ENCODE measurements around the gene TECPR2.

Gene TECPR2

GRCh38 chr14:102450206-102451063 is 87.7 kb downstream of the TECPR2 start:
- H3K9me3 ChIP-seq (ENCODE audit: insufficient read depth, low read depth, low read length): peaks cover 2% of the 10 kb centered on the region
- DNase-seq: no peak
- H3K9ac ChIP-seq (ENCODE audit: low read length): no peak overlapping the region

GRCh38 chr14:102451064-102451352 is 88.3 kb downstream of the TECPR2 start:
- no peak overlapping the region for H4K8ac ChIP-seq (ENCODE audit: low read depth, low read length)
- H3K4ac ChIP-seq (ENCODE audit: low read depth, low read length): no peak overlapping the region
- no peak overlapping the region for H3K4me3 ChIP-seq (ENCODE audit: low read depth, low read length)
- no peak overlapping the region for H3K4me2 ChIP-seq (ENCODE audit: low read length)
- no peak overlapping the region for H3K18ac ChIP-seq (ENCODE audit: low read length)
- no peak overlapping the region for H4K91ac ChIP-seq (ENCODE audit: low read depth, low read length)
- no peak overlapping the region for H2AFZ ChIP-seq (ENCODE audit: insufficient read depth, low read length, poor library complexity)
- H4K12ac ChIP-seq (ENCODE audit: low read depth, low read length): no peak overlapping the region
- H3K14ac ChIP-seq (ENCODE audit: low read length): no peak overlapping the region
- H2BK120ac ChIP-seq (ENCODE audit: insufficient read depth, low read length, poor library complexity): no peak overlapping the region
- no peak overlapping the region for H2BK12ac ChIP-seq (ENCODE audit: low read length)
- H3K4me1 ChIP-seq (ENCODE audit: control insufficient read depth in 1 of 2, insufficient read depth in 2 of 2, low read length in 2 of 2): no peaks in the 10 kb centered on the region
- no peak overlapping the region for H3K23ac ChIP-seq (ENCODE audit: low read length)
- H2BK5ac ChIP-seq (ENCODE audit: low read depth, low read length, poor library complexity): no peak overlapping the region
- peaks cover 37 to 42% of the 10 kb centered on the region in 2 experiments for H3K36me3 ChIP-seq (ENCODE audit: control insufficient read depth in 1 of 2, insufficient read depth in 2 of 2, low read length in 2 of 2)
- WGBS (ENCODE audit: extremely low coverage, insufficient coverage, insufficient read length): no CpG with 5 or more reads among the region's 10 CpGs
- H3K79me1 ChIP-seq (ENCODE audit: low read length): no peaks in the 10 kb centered on the region
- no peaks in the 10 kb centered on the region for H3K79me2 ChIP-seq (ENCODE audit: control insufficient read depth, insufficient read depth, low read length, poor library complexity)
- no peak for DNase-seq
- H3K27me3 ChIP-seq (ENCODE audit: insufficient read depth, low read length): no peaks in the 10 kb centered on the region
- H3K27ac ChIP-seq (ENCODE audit: low read depth, low read length): no peak overlapping the region
- peaks cover 2% of the 10 kb centered on the region for H3K9me3 ChIP-seq (ENCODE audit: insufficient read depth, low read depth, low read length)
- no peak overlapping the region for H2AK5ac ChIP-seq (ENCODE audit: low read length)
- H3K9ac ChIP-seq (ENCODE audit: low read length): no peak overlapping the region

More at GRCh38 chr14:102450206-102451063, 87.7 kb downstream of the TECPR2 start:
- H2AFZ ChIP-seq (ENCODE audit: insufficient read depth, low read length, poor library complexity): no peak overlapping the region
- H3K18ac ChIP-seq (ENCODE audit: low read length): no peak overlapping the region
- H2BK5ac ChIP-seq (ENCODE audit: low read depth, low read length, poor library complexity): no peak overlapping the region
- WGBS (ENCODE audit: extremely low coverage, insufficient coverage, insufficient read length): no CpG with 5 or more reads among the region's 17 CpGs
- no peak overlapping the region for H3K4ac ChIP-seq (ENCODE audit: low read depth, low read length)
- no peak overlapping the region for H2AK5ac ChIP-seq (ENCODE audit: low read length)
- H4K91ac ChIP-seq (ENCODE audit: low read depth, low read length): no peak overlapping the region
- no peak overlapping the region for H3K4me2 ChIP-seq (ENCODE audit: low read length)
- no peak overlapping the region for H3K14ac ChIP-seq (ENCODE audit: low read length)
- H3K23ac ChIP-seq (ENCODE audit: low read length): no peak overlapping the region
- H3K79me1 ChIP-seq (ENCODE audit: low read length): no peaks in the 10 kb centered on the region
- no peak overlapping the region for H2BK12ac ChIP-seq (ENCODE audit: low read length)
- no peak overlapping the region for H4K8ac ChIP-seq (ENCODE audit: low read depth, low read length)
- peaks cover 41 to 47% of the 10 kb centered on the region in 2 experiments for H3K36me3 ChIP-seq (ENCODE audit: control insufficient read depth in 1 of 2, insufficient read depth in 2 of 2, low read length in 2 of 2)
- H4K12ac ChIP-seq (ENCODE audit: low read depth, low read length): no peak overlapping the region
- no peaks in the 10 kb centered on the region for H3K4me1 ChIP-seq (ENCODE audit: control insufficient read depth in 1 of 2, insufficient read depth in 2 of 2, low read length in 2 of 2)
- H3K27ac ChIP-seq (ENCODE audit: low read depth, low read length): no peak overlapping the region
- H2BK120ac ChIP-seq (ENCODE audit: insufficient read depth, low read length, poor library complexity): no peak overlapping the region
- H3K27me3 ChIP-seq (ENCODE audit: insufficient read depth, low read length): no peaks in the 10 kb centered on the region
- H3K79me2 ChIP-seq (ENCODE audit: control insufficient read depth, insufficient read depth, low read length, poor library complexity): no peaks in the 10 kb centered on the region
- no peak overlapping the region for H3K4me3 ChIP-seq (ENCODE audit: low read depth, low read length)

GRCh38 chr14:102452302-102452701 is 89.6 kb downstream of the TECPR2 start:
- H4K91ac ChIP-seq (ENCODE audit: low read depth, low read length): no peak overlapping the region
- no peak for DNase-seq
- H3K4me3 ChIP-seq (ENCODE audit: low read depth, low read length): no peak overlapping the region
- H3K18ac ChIP-seq (ENCODE audit: low read length): no peak overlapping the region
- H3K4ac ChIP-seq (ENCODE audit: low read depth, low read length): no peak overlapping the region
- H3K27ac ChIP-seq (ENCODE audit: low read depth, low read length): no peak overlapping the region
- no peak overlapping the region for H2BK120ac ChIP-seq (ENCODE audit: insufficient read depth, low read length, poor library complexity)
- no CpG with 5 or more reads among the region's 24 CpGs for WGBS (ENCODE audit: extremely low coverage, insufficient coverage, insufficient read length)
- no peak overlapping the region for H3K14ac ChIP-seq (ENCODE audit: low read length)
- H3K9ac ChIP-seq (ENCODE audit: low read length): no peak overlapping the region
- H2AFZ ChIP-seq (ENCODE audit: insufficient read depth, low read length, poor library complexity): no peak overlapping the region
- no peaks in the 10 kb centered on the region for H3K9me3 ChIP-seq (ENCODE audit: insufficient read depth, low read depth, low read length)
- no peak overlapping the region for H3K4me2 ChIP-seq (ENCODE audit: low read length)
- no peak overlapping the region for H2AK5ac ChIP-seq (ENCODE audit: low read length)
- no peak overlapping the region for H4K8ac ChIP-seq (ENCODE audit: low read depth, low read length)
- H2BK5ac ChIP-seq (ENCODE audit: low read depth, low read length, poor library complexity): no peak overlapping the region
- H3K36me3 ChIP-seq (ENCODE audit: control insufficient read depth in 1 of 2, insufficient read depth in 2 of 2, low read length in 2 of 2): peaks cover 33 to 36% of the 10 kb centered on the region in 2 experiments
- H3K79me2 ChIP-seq (ENCODE audit: control insufficient read depth, insufficient read depth, low read length, poor library complexity): no peaks in the 10 kb centered on the region
- no peak overlapping the region for H4K12ac ChIP-seq (ENCODE audit: low read depth, low read length)
- H2BK12ac ChIP-seq (ENCODE audit: low read length): no peak overlapping the region
- H3K4me1 ChIP-seq (ENCODE audit: control insufficient read depth in 1 of 2, insufficient read depth in 2 of 2, low read length in 2 of 2): no peaks in the 10 kb centered on the region
- no peaks in the 10 kb centered on the region for H3K79me1 ChIP-seq (ENCODE audit: low read length)
- no peak overlapping the region for H3K23ac ChIP-seq (ENCODE audit: low read length)
- H3K27me3 ChIP-seq (ENCODE audit: insufficient read depth, low read length): no peaks in the 10 kb centered on the region

GRCh38 chr14:102454711-102455110 is 92.0 kb downstream of the TECPR2 start:
- Histone ChIP-seq H2BK5ac (ENCODE audit: low read depth, low read length, poor library complexity) (no peak overlapping the region), H3K23ac (ENCODE audit: low read length) (no peak overlapping the region), H3K4me1 (ENCODE audit: control insufficient read depth in 1 of 2, insufficient read depth in 2 of 2, low read length in 2 of 2) (no peaks in the 10 kb centered on the region), H3K27ac (ENCODE audit: low read depth, low read length) (no peak overlapping the region), H3K14ac (ENCODE audit: low read length) (no peak overlapping the region), H3K79me2 (ENCODE audit: control insufficient read depth, insufficient read depth, low read length, poor library complexity) (no peaks in the 10 kb centered on the region), H3K4me3 (ENCODE audit: low read depth, low read length) (no peak overlapping the region), H2AK5ac (ENCODE audit: low read length) (no peak overlapping the region), H4K8ac (ENCODE audit: low read depth, low read length) (no peak overlapping the region), H4K91ac (ENCODE audit: low read depth, low read length) (no peak overlapping the region), H4K12ac (ENCODE audit: low read depth, low read length) (no peak overlapping the region), H2AFZ (ENCODE audit: insufficient read depth, low read length, poor library complexity) (no peak overlapping the region), H3K79me1 (ENCODE audit: low read length) (no peaks in the 10 kb centered on the region), H3K4ac (ENCODE audit: low read depth, low read length) (no peak overlapping the region), H2BK120ac (ENCODE audit: insufficient read depth, low read length, poor library complexity) (no peak overlapping the region), H3K9ac (ENCODE audit: low read length) (no peak overlapping the region), H3K27me3 (ENCODE audit: insufficient read depth, low read length) (no peaks in the 10 kb centered on the region), H3K36me3 (ENCODE audit: control insufficient read depth in 1 of 2, insufficient read depth in 2 of 2, low read length in 2 of 2) (peaks cover 32 to 44% of the 10 kb centered on the region in 2 experiments), H2BK12ac (ENCODE audit: low read length) (no peak overlapping the region), H3K9me3 (ENCODE audit: insufficient read depth, low read depth, low read length) (peaks cover 2% of the 10 kb centered on the region), H3K18ac (ENCODE audit: low read length) (no peak overlapping the region), H3K4me2 (ENCODE audit: low read length) (no peak overlapping the region)
- WGBS (ENCODE audit: extremely low coverage, insufficient coverage, insufficient read length): no CpG with 5 or more reads among the region's 5 CpGs
- DNase-seq: no peak
